HL-60/S4 treated with retinoic acid at 250 ng/mL for 4 days and 3 days (cell line): ENCODE data around the gene KLHL30.
"Not testable (repeated sequence)": the region's sequence is repeated elsewhere in the genome, so short reads cannot be mapped to it uniquely, and the experiment has no call there.

Experiments used
- in situ Hi-C: fragments of 300-500 bp; cut with MboI; formaldehyde crosslinking; loops from 2 replicates; pipeline ENCODE4 v1.7.0; 2022; ENCODE audit warnings: low sequenced_read_pairs

Gene KLHL30

DNA sequence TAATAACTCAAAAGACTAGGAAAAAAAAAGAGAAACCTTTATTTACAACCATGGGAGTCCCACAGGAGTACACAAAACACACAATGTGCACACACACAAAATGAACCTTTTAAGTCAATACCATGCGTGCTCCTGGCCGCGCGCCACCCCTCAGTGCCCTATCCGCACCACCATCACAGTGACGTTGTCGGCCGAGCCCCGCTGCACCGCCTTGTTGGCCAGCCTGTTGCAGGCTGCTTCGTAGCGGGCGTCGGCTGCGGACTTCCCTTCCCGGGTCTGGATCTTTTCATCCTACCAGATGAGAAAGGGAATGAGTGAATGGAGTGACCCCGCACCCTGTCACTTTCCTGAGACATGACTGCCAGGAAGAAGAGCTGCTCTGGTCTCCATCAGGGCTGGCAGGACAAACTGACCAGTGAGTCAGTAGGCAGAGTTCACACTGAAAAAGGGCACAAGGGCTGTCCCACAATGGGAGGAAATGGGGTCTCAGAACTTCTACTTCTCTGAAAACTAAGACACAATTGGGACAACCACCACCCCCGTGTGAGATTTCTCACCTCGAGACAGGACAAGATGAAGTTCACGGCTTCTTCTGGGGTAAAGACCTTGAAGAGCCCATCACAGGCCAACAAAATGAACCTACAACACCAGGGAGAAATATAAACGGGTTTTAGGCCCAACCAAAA is 32.1 kb downstream of the KLHL30 start:
- in situ Hi-C loops = no loop called here

DNA sequence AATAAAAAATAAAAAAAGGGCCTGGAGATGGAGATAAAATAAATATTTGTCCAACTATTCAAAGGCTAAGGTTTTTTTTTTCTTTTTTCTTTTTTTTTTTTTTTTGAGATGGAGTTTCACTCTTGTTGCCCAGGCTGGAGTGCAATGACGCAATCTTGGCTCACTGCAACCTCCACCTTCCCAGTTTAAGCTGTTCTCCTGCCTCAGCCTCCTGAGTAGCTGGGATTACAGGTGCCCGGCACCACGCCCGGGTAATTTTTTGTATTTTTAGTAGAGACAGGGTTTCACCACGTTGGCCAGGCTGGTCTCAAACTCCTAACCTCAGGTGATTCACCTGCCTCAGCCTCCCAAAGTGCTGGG is 32.6 kb downstream of the KLHL30 start:
- in situ Hi-C loops = not testable (repeated sequence)

DNA sequence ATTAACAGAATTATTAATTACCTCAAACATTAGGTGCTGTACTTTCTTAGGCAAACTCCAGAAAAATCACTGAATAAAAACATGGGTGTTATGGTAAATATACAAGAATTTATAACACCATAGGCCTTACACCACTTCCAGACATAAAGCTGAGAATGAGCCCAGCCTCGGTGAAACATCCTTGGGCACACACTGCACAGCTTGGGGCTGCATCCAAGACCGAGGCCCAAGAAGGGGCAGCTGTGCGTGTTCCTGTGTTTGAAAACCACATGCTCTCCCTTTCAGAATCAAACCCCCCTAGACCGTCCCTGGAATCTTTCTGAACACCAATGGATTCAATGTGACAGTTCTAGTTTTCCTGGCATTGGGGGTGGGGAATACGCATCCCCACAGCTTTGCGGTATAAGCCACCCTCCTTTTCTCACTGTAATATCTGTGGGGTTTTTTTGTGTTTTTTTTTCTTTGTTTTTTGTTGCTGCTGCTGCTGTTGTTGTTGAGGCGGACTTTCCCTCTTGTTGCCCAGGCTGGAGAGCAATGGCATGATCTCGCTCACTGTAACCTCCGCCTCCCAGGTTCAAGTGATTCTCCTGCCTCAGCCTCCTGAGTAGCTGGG is 33.2 kb downstream of the KLHL30 start:
- in situ Hi-C loops = no loop called here

DNA sequence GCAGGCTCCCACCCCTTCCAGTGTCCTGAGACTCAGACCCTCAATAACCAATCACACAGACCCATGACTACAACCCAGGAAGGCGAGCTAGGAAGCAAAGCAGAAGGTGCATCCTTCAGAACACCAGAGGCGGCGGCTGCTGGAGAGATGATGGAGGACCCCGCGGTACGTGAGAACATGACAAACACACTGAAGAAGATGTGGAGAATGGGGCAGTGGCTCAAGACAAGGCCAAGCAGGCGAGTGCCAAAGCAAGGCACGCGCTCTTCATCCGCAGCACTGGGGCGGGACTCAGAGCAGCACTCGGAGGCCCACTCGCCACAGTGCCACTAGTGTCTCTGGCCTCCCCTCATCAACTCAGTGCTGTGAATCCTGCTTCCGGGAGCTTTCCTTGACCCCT is 34.0 kb downstream of the KLHL30 start:
- in situ Hi-C loops = no loop called here

DNA sequence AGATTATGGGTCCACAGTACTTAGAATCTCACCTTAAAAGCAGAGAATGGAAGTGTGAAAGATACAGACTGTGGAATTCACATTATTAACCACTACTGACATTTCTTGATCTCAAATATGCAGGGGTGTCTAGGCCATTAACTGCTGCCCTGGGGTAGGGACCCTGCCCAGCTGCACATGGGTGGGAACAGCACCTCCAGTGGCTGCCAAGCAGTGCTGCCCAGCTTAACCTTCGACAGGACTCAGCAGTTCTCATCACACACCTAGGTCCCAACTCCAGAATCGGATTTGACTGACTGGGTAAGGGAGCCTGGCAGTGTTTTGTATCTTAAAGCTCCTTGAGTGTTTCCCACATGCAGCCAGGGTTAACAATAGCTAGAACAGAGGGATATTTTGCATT is 35.2 kb downstream of the KLHL30 start:
- in situ Hi-C loops = no loop called here

DNA sequence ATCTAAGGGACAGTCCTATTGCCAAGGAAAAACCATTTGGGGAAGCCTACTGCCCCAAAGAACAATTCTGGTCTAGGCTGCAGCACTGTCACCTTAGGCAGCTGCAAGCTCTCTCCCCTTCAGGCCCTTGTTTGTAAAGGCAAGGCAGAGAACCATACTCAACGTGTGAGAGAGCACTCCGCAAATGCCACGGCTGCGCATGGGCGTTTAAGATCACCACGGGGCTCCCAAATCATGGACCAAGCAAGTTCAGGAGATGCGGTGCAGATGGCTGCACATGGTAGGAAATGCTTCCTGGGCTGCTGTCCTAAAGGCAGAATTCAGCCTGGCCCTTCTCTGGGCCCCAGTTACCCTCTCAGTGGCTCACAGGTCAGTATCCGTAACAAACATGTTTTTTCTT is 35.8 kb downstream of the KLHL30 start:
- in situ Hi-C loops = no loop called here

DNA sequence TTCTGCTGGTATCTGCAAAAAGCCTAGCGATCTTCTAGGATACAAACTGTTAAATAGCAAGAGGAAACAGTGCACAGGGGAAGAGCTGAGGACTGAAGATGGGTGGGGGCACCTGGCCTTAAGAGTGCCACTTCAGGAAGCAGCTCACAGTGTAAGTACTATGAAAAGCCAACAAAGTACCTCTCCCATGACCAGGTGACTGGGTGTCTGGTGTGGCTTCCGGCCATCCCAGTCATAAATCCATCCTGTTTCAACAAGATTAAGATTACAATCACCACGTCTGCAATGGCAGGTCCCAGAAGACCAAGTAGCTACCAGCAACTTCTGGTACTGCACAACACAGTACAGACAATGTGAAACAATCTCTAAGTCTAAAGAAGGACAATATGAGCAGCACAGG is 36.2 kb downstream of the KLHL30 start:
- in situ Hi-C loops = no loop called here

DNA sequence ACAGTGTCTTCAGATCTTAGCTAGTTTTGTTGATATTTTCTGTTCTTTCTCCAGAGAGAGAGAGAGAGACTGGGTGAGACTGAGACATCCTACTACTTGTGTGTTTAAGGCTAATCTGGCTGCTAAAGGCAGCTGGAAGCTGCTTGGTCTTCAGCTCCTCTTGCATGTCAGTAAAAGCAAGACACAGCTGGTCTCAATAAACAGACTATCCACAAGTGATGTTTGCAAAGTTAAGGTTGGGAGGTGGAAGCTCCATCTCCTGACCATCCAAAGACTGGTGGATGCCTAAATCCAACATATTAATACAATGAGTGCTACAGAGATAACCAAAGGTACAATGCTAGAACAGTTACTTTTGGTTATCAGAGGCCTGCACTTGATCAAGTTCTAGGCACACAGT is 38.1 kb downstream of the KLHL30 start:
- in situ Hi-C loops = no loop called here

DNA sequence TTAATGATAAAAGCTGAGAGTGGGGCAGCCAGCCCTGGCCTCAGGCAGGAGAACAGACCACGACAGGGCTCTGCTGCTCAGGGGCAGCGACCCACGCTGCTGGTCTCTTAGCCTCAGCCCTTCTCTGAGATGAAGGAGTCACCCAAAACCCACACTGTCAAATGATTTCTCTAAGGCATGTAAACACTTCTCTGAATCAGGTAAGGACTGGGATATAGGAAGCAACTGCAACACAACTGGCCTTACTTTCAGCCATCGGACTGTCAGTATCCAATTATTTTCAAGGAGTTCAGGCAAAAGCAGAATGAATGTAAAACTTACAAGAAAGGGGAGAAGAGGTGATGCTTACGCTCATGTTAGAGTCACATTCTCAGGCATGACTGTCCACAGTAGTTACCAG is 42.1 kb downstream of the KLHL30 start:
- in situ Hi-C loops = no loop called here

DNA sequence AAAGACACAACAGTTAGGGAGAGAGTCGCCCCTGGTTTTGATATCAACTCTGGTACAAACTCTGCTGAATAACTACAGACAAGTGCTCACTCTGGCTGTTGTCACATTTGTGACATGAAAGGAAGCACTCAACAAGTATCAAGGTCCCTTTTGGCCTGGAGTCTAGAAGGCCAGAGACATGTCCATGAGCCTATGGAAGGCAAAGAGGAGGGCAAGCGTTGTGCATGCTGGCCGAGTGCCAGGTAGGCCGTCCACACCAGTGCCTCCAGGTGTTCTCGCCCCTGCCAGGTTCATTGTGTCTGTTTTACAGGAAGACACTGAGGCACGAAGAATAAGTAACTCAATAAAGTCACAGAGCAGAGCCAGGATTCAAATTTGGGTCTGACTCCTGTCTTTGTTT is 43.9 kb downstream of the KLHL30 start:
- in situ Hi-C loops = no loop called here

DNA sequence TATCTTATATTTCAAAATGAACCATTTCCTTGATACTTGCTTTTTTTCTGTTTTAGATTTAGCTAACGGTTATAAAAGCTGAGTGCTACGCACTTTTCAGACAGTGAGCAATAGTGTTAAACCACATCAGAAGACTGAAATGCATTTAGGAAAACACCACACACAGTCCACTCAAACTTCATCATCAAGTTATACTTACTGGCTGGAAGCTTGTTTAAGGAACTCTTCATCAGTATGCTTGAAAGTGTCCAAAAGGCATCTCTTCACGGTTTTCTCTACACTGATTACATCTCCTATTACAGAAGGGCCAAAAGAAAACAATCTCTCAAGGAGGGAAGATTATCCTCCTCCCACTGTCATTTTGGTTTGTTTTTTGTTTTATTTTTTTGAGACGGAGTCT is 45.4 kb downstream of the KLHL30 start:
- in situ Hi-C loops = no loop called here

DNA sequence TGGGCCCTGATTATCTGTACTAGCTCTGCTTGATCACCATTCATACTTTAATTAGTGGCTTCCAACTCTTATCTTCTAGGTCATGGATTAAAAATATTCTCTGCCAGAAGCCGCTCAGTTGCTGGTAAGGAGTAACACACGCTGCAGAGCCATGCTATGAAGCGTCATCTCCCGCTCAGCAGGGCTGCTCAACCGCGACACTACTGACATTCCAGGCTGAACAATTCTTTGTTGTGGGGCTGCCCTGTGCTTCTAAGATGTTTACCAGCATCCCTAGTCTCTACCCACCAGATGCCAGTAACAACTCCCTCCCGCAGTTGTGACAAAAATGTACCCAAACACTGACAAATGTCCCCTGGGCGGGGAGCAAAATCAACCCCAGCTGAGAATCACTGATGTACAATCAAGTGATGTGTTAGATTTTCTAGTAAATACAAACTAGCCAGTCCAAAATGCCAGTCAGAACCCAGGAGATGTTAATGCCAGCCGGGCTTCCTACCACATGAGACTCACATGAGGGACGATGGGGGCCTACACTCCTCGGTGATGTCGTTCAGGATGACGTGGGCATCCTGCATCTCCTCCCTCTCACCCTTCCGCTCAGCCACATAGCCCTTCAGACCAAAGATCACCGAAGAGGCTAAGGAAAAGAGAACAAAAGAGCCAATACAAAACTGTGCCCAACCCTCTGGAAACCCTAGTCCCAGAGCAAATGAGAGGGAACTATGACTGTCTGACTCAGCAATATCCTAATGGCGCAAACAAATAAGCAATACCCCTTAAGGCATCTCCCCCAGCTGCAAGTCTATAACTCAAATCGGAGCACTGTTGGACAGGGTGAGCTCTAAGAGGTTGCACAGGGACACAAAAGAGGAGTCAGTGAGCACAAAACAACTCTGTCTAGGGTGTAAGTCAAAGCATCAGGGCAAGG is 49.4 kb downstream of the KLHL30 start:
- in situ Hi-C loops = no loop called here

DNA sequence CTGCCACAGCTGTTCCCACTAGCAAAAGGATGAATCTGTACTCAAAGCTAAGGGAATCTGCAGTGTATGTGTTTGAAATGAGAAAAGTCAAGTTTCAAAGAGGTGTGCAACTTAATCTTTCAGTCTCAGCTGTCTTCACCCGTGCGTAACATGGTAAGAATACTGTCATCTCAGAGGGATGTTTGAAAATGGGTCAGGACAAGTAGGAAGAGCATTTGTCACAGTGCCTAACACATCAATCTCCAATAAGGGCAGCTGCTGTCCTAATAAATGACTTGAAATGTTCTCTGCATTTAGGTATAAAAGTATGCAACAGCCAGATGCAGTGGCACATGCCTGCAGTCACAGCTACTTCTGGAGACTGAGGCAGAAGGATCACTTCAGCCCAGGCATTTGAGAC is 52.0 kb downstream of the KLHL30 start:
- in situ Hi-C loops = no loop called here
